ENCODE results near the gene DRG2.

The DRG2 gene

DNA sequence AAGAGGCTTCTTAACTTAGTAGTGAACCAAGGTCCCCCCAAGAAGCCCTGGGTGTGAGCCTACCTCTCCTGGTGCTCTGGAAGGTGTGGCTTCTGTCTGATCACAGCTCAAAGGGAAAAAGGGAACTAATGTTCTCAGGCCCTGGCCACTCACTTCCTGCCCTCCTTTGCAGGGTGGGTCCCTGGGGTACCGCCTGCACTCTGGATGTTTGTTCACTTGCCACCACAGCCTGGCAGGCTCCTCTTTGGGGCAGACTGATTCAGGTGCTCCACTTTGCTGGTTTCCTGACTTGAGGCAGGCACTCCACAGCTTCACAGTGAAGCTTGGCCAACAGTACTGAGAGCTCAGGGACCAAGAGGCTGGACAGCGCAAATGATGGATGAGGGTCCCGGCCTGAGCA is 14.9 kb downstream of the DRG2 start:
- Mint-ChIP-seq H3K27ac (no peak overlapping the region), H3K36me3 (no peaks in the 10 kb centered on the region), H3K9me3 (ENCODE audit: low read depth) (no peaks in the 10 kb centered on the region), H3K27me3 (no peaks in the 10 kb centered on the region), H3K4me3 (no peak overlapping the region), H3K4me1 (ENCODE audit: low read depth) (peaks cover 1% of the 10 kb centered on the region)

- Mint-ChIP-seq H3K4me1 (ENCODE audit: low read depth) (peaks cover 1% of the 10 kb centered on the region), H3K36me3 (no peaks in the 10 kb centered on the region), H3K27ac (no peak overlapping the region), H3K27me3 (no peaks in the 10 kb centered on the region), H3K4me3 (no peak overlapping the region), H3K9me3 (ENCODE audit: low read depth) (no peaks in the 10 kb centered on the region)
These were observed 17.3 kb downstream of the DRG2 start for GRCh38 chr17:18105027-18105426.

DNA sequence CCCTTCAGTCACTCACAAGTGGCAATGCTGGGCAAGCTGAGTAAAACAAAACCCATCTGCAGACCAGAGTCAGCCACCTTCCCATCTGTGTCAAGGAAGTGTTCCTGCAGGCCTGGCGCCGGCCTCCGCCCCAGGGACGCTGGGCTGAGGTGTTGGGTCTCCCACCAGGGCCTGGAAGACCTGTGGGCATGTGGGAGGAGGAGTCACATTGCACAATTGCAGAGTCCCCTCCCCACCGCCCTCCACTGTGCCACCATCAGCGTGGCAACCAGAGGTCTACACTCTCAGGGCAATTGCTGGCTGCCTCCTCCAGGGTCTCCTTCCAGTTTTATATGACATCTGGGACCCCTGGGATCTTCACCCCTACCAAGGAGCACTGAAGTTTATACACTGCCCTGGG is 17.8 kb downstream of the DRG2 start:
- Mint-ChIP-seq H3K27ac (no peak overlapping the region), H3K9me3 (ENCODE audit: low read depth) (no peaks in the 10 kb centered on the region), H3K36me3 (no peaks in the 10 kb centered on the region), H3K27me3 (no peaks in the 10 kb centered on the region), H3K4me1 (ENCODE audit: low read depth) (peaks cover 1% of the 10 kb centered on the region), H3K4me3 (no peak overlapping the region)

DNA sequence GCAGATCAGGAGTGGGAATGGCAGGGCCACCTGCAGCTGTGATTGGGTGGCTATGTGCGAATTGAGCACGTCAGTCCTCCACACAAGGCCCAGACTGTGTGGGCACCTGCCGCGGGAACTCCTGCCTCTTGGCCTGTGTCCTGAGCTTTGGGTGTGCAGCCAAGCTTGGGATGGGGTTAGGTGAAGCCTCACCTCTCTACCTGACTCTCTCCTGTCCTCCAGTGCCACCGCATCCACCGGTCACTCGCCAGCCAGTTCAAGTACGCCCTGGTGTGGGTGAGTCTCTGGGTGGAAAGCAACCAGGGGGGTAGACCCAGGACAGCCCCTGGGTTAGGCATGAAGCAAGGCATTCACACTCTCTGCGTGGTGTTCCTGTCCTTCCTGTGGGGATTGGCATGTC is 18.5 kb downstream of the DRG2 start:
- no peaks in the 10 kb centered on the region for H3K9me3 Mint-ChIP-seq (ENCODE audit: low read depth)
- no peaks in the 10 kb centered on the region for H3K27me3 Mint-ChIP-seq
- H3K36me3 Mint-ChIP-seq: no peaks in the 10 kb centered on the region
- no peak overlapping the region for H3K4me3 Mint-ChIP-seq
- H3K27ac Mint-ChIP-seq: no peak overlapping the region
- H3K4me1 Mint-ChIP-seq (ENCODE audit: low read depth): peaks cover 1% of the 10 kb centered on the region

DNA sequence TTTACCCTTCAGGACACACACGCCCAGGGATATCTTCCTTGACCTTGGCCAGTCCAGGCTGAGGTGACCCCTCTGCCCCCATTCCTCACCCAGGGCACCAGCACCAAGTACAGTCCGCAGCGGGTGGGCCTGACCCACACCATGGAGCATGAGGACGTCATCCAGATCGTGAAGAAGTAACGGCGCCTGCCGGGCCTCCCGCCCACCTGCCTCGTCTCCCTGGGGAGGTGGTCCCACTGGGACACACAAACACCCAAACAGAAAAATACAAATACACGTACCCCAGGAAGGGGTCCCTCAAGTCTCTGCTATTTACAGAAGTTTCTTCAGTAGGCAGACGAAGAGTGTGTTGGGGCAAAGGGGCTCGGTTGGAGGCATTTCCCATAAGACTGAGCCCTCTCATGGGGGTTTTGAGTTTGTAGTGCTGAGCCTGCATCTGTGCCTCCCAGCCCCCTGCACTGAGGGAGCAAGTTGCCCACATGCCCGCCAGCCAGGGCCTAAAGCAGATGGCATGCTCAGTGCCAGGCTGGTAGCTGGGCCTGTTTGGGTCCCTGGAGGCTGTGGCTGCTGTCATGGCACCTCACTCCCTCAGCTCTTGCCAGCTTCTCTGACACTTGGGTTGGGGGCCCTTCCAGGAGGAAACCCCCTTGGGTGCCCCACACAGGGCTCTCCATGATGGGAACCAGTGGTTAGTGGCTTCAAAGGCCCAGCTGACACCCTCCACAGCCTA is 19.5 kb downstream of the DRG2 start:
- H3K4me1 Mint-ChIP-seq (ENCODE audit: low read depth): peaks cover 1% of the 10 kb centered on the region
- H3K9me3 Mint-ChIP-seq (ENCODE audit: low read depth): no peaks in the 10 kb centered on the region
- H3K36me3 Mint-ChIP-seq: no peaks in the 10 kb centered on the region
- H3K27ac Mint-ChIP-seq: no peak overlapping the region
- no peaks in the 10 kb centered on the region for H3K27me3 Mint-ChIP-seq
- no peak overlapping the region for H3K4me3 Mint-ChIP-seq

DNA sequence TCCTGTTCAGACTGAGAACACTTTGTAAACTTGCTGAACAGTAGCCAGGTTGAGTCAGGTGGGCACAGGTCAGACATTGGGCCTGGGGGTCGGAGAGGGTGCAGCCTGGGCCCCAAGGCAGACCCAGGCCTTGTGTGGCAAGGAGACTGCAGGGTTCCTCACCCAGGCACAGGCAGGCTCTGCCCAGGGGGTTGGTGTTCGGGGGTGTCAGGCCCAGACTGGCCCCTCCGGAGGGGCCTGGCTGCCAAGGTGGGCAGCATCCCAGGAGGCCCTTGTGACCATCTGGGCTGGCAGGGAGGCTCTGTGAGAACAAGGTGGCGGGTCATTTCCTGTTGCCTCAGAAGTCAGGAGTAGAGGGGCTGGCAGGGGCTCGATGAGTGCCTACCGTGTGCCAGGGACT is 20.2 kb downstream of the DRG2 start:
- Mint-ChIP-seq H3K27ac (no peak overlapping the region), H3K4me1 (ENCODE audit: low read depth) (peaks cover 1% of the 10 kb centered on the region), H3K36me3 (no peaks in the 10 kb centered on the region), H3K9me3 (ENCODE audit: low read depth) (no peaks in the 10 kb centered on the region), H3K27me3 (no peaks in the 10 kb centered on the region), H3K4me3 (no peak overlapping the region)

GRCh38 chr17:18108401-18109312 is 20.9 kb downstream of the DRG2 start, which contains the start of gene MYO15A:
Gene MYO15A, plus strand, starts transcription at chr17:18108756. Its CDS starts 10,045 bp downstream, at chr17:18118801.
- Mint-ChIP-seq H3K4me3 (no peak within 1 kb of the TSS), H3K27me3 (no peaks in the 10 kb centered on the region), H3K9me3 (ENCODE audit: low read depth) (no peaks in the 10 kb centered on the region), H3K4me1 (ENCODE audit: low read depth) (no peaks in the 10 kb centered on the region), H3K27ac (peak within 1 kb of the TSS; percentile 46), H3K36me3 (no peaks in the 10 kb centered on the region)

DNA sequence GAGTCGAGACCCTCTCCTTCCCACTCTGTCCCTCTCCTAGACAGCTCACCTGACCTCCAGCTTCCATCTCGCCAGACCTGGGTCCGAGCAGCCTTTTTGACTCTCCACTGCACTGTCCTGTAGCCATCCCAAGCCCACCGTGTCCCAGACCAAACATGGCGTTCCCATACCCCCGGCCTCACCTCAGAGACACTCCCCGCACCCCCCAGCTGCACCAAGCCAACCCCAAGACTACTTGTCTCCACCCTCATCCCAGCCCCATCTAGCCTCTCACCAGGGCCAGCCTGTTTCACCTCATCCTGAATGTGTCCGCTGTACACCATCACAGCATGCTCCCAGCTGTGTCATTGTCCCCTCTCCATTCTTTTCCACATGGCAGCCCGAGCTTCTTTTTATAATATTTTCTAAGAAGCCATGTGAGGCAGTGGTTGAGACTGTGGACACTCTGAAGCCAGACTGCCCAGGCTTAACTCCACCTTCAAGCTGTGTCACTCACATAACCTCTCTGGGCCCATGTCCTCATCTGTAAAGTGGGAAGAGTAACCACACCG is 22.3 kb downstream of the DRG2 start:
- Mint-ChIP-seq H3K36me3 (no peaks in the 10 kb centered on the region), H3K9me3 (ENCODE audit: low read depth) (no peaks in the 10 kb centered on the region), H3K27me3 (no peaks in the 10 kb centered on the region), H3K4me3 (no peak overlapping the region), H3K4me1 (ENCODE audit: low read depth) (no peaks in the 10 kb centered on the region), H3K27ac (no peak overlapping the region)

DNA sequence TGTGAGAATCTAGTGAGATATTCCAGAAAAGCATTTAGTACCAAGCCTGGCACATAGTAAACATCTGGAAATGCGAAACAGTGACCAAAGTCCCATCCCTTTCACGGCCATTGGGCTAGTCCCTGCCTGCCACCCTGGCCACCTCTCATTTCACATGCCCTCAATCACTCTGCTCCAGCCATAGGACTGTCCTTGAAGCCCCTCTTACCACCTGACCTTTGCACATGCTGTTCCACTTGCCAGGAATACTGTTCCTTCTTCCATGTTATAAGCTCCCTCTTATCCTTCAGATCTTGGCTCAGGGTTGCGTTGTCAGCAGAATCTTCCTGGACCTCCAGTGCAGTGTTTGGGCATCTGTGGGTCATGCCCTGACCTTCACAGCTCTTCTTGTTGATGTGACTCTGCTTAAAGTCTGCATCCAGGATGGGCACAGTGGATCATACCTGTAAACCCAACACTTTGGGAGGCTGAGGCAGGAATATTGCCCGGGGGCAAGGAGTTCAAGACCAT is 22.9 kb downstream of the DRG2 start:
- Mint-ChIP-seq H3K27me3 (no peaks in the 10 kb centered on the region), H3K4me1 (ENCODE audit: low read depth) (no peaks in the 10 kb centered on the region), H3K27ac (no peak overlapping the region), H3K36me3 (no peaks in the 10 kb centered on the region), H3K4me3 (no peak overlapping the region), H3K9me3 (ENCODE audit: low read depth) (no peaks in the 10 kb centered on the region)

GRCh38 chr17:18111330-18111971 is 23.7 kb downstream of the DRG2 start:
- no peaks in the 10 kb centered on the region for H3K4me1 Mint-ChIP-seq (ENCODE audit: low read depth)
- H3K9me3 Mint-ChIP-seq (ENCODE audit: low read depth): no peaks in the 10 kb centered on the region
- no peaks in the 10 kb centered on the region for H3K27me3 Mint-ChIP-seq
- H3K4me3 Mint-ChIP-seq: no peak overlapping the region
- H3K36me3 Mint-ChIP-seq: no peaks in the 10 kb centered on the region
- no peak overlapping the region for H3K27ac Mint-ChIP-seq

DNA sequence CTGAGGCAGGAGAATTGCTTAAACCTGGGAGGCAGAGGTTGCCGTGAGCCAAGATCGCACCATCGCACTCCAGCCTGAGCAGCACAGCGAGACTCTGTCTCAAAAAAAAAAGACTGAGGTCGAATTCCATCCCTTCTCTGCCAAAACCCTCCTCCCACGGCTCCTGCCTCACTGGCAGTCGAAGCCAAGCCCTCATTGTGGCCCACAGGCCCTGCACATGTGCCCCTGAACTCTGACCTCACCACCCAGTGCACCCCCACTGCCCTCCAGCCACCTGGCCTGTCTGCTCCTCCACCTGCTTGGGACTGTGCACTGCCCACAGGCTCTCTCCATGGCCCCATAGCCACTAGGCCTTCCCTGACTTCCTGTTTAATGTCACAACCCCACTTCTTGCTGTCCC is 27.8 kb downstream of the DRG2 start:
- no peak overlapping the region for H3K27ac Mint-ChIP-seq
- H3K36me3 Mint-ChIP-seq: no peaks in the 10 kb centered on the region
- H3K4me1 Mint-ChIP-seq (ENCODE audit: low read depth): no peaks in the 10 kb centered on the region
- no peaks in the 10 kb centered on the region for H3K27me3 Mint-ChIP-seq
- no peak overlapping the region for H3K4me3 Mint-ChIP-seq
- H3K9me3 Mint-ChIP-seq (ENCODE audit: low read depth): no peaks in the 10 kb centered on the region

GRCh38 chr17:18116078-18116477 is 28.3 kb downstream of the DRG2 start:
- Mint-ChIP-seq H3K9me3 (ENCODE audit: low read depth) (no peaks in the 10 kb centered on the region), H3K4me1 (ENCODE audit: low read depth) (no peaks in the 10 kb centered on the region), H3K27me3 (no peaks in the 10 kb centered on the region), H3K4me3 (no peak overlapping the region), H3K27ac (no peak overlapping the region), H3K36me3 (no peaks in the 10 kb centered on the region)

DNA sequence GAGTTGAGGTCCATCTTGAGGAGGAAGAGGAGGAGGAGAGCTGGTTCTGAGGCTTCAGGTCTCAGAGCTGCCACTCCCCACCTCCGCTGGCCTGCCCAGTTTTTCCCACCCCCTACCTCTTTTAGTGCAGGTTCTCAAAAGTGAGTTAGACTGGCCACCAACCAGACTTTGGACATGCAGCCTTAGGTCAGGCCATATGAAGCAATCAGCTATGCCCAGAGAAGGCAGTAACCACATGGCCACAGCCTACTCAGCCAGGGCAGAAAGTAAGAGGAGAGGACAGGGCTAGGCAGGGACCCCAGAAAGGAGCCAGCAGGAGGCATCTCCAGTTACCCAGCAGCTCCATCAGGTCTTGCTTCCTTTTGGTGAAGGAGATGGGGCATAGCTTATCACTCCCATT is 29.8 kb downstream of the DRG2 start:
- H3K27me3 Mint-ChIP-seq: no peaks in the 10 kb centered on the region
- H3K36me3 Mint-ChIP-seq: no peaks in the 10 kb centered on the region
- H3K9me3 Mint-ChIP-seq (ENCODE audit: low read depth): no peaks in the 10 kb centered on the region
- no peak overlapping the region for H3K27ac Mint-ChIP-seq
- H3K4me1 Mint-ChIP-seq (ENCODE audit: low read depth): no peaks in the 10 kb centered on the region
- no peak overlapping the region for H3K4me3 Mint-ChIP-seq

DNA sequence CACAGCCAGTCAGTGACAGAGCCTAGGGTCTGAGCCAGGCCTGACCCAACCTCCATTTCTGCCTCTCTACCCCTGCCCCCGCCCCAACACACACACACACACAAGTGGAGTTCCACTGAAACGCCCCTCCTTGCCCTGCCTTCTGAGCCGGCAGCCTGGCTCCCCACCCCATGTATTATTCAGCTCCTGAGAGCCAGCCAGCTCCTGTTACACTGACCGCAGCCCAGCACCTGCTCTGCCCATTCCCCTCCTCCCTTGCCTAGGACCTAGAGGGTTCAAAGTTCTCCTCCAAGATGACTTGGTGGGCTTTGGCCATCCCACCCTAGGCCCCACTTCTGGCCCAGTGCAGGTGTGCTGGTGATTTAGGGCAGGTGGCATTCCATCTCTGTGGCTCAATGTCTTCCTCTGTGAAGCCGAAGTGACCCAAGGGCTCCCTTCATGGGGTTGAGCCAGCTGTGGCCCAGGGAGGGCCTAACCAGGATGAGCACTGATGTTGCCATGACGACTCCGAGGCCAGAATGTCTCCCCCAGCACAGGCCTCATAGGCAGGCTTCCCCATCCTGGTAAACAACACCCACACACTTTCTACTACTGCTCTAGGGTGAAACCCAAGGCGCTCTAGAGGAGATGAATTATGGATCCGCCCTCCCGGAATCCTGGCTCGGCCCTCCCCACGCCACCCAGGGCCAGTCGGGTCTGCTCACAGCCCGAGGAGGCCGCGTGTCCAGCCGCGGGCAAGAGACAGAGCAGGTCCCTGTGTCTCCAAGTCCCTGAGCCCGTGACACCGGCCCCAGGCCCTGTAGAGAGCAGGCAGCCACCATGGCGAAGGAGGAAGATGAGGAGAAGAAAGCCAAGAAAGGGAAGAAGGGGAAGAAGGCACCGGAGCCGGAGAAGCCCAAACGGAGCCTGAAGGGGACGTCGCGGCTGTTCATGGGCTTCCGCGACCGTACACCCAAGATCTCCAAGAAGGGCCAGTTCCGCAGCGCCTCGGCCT is 30.5 kb downstream of the DRG2 start:
- no peaks in the 10 kb centered on the region for H3K4me1 Mint-ChIP-seq (ENCODE audit: low read depth)
- H3K27me3 Mint-ChIP-seq: no peaks in the 10 kb centered on the region
- H3K4me3 Mint-ChIP-seq: no peak overlapping the region
- H3K27ac Mint-ChIP-seq: no peak overlapping the region
- H3K9me3 Mint-ChIP-seq (ENCODE audit: low read depth): no peaks in the 10 kb centered on the region
- H3K36me3 Mint-ChIP-seq: no peaks in the 10 kb centered on the region
